Activated naive CD8-positive, alpha-beta T cell treated with anti-CD3 and anti-CD28 coated beads, Interleukin-2, amount 50 U/mL, for 16 hours (primary cell): Measurements from ENCODE around the gene TRPM7.
A peak's percentile ranks its signal among the peaks of the same experiment; 100 is the strongest.
"Not testable (repeated sequence)": the region's sequence is repeated elsewhere in the genome, so short reads cannot be mapped to it uniquely, and the experiment has no call there.

Source experiments
- DNase-seq: peaks from one replicate; pipeline ENCODE4 v3.0.0-alpha.2; 2020; ENCODE audit warnings: low read depth, low spot score

TRPM7 gene

DNA sequence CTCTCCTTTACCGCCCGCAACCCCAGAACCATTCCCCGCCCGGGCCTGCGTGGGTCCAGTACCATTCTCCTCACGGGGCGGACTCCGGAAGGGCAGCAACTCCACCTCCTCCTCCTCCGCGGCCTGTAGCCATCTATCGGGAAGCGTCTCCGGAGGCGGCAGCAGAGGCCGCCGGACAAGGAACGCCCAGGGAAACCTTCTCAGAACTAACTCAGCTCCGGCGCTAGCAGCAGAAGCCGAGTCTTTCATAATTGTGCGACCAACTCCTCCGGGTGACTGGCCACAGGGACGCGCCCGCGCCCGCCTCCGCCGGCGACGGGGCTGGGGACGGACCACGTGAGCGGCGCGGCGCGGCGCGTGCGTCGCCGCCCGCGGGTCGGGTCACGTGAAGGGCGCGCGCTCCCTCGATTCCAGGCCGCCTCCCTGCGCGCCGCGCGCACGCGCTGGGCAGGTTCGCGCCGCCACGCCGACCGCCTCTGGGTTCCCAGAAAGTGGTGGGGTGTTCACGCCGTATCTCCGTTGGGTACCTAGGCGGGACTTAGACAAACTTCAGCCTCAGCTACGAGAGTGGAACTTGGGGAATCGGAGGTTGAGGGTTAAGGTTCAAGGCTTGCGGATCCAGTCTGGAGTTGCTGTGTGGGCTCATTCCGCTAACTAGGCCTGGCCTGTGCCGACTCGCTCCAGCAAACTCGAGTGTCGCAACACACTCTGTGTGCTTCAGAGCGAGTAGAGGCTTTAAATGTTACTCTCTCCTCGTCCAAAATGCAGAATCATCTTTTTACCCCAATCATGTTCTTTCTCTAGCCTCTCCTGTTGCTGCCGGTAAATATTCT is at the start of gene TRPM7:
TSS of gene TRPM7 (minus strand) at position 329 of the 833 bp plus-strand sequence. CDS start at position 65, 264 bp downstream.
- DNase-seq: peak; percentile 76

DNA sequence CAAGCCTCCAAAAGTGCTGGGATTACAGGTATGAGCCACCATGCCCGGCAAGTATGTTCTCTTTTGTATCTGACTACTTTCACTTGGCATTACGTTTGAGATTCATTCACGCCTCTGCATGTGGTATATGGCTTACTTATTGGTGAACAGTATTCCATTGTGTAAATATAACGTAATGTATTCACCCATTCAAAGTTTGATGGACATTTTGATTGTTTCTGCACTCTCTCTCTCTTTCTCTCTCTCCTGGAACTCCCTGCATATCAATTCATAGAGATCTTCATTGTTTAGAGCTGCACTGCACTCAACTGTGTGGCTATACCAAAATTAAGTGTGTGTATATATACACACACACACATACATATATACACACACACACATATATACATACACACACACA is 48.6 kb upstream of the TRPM7 start:
- no peak for DNase-seq

DNA sequence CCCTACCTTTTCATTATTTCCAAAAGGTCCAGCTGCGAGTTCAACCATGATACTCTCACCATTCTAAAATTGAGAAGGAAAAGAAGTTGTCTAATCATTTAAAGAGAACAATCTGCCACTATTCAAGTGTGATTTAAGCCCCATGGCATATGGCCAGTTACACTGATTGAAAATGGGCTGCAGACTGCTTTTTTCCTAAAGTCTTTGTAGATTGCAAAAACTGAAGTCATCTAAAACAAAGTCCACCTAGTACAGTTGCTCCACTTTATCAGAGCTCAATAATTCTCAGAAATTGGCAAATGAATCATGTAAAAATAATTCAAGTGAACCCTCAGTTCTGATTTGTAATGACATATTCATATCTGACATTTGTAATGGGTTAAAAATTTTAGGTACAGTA is 39.7 kb upstream of the TRPM7 start:
- no peak for DNase-seq

DNA sequence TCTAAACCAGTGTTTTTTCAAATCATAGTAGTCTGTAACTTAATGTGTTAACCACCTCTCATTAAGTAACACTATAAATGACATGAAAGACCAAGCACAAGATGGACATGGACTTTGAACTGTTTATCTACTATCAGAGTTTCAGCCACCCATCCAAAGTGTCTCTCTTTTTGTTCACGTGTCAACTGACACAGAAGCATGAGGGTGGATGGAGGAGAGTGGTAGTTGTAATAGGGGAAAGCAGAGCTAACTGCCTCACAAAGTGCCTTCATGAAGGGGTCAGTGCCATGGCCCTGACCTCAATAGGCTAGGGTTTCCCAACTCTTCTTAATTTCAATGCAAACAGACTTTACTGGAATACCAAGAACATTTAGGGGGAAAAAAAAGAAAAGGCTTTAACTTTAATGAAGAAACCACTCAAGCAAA is 32.1 kb upstream of the TRPM7 start:
- DNase-seq: no peak

DNA sequence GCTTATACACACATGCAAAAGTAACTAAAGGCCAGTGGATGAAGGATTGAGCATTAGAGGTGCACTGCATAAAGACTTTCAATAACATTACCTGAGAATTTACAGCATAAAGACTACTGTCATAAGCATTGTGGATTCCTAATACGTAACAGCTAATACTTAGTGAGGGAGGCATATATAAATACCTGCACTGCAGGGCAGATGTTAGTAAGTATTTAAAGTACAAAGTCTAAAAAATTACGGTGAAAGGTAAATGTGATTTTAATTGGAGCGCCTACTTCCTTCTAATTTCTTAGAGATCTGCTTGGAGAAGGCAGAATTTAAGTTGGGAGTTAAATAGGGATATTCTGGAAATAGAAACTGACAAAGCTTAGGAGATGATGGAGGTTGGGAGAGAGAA is 25.4 kb upstream of the TRPM7 start:
- DNase-seq: no peak

DNA sequence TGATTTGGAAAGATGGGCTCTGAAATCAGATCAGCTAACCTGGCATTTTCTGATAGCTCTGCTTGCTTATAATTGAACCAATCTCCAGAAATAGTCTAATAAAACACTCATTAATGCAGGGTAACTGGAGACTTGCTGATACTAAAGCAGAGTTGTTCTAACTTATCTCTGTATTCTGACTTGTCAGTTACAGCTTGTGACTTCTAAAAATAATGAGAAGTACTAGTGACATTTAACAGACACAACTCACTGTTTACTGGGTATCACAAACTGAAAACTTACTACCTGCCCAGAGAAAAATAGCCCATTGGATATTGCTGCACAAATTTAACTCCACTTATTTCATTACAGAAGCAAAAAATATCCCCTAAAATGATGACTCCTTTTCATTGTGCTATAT is 24.0 kb upstream of the TRPM7 start:
- no peak for DNase-seq

GRCh38 chr15:50707878-50708427 is 21.4 kb upstream of the TRPM7 start:
- DNase-seq: no peak

DNA sequence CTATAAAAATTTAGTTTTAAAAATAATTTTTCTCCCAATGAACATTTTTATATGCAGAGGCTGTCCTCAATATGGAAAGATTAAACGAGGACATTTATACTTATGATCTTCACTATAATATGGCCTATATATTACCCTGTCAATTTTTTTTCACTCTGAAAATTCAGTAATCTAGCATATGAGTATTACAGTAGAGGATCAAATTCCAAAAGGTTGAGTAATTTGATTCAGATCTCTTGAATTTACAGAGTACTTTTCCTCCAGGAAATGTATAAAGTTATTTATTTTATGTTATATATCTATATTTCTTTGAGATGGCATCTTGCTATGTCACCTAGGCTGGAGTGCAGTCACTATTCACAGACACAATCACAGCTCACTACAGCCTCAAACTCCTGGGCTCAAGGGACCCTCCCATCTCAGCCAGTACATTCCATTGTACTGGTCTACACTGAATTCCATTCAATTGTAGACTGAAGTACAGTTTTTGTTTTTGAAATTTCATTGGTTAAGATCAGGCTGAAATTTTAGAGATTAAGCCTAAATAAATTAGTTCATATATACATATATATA is 16.3 kb upstream of the TRPM7 start:
- DNase-seq: no peak

- DNase-seq: no peak
Measured at GRCh38 chr15:50698101-50698500, 11.5 kb upstream of the TRPM7 start.

DNA sequence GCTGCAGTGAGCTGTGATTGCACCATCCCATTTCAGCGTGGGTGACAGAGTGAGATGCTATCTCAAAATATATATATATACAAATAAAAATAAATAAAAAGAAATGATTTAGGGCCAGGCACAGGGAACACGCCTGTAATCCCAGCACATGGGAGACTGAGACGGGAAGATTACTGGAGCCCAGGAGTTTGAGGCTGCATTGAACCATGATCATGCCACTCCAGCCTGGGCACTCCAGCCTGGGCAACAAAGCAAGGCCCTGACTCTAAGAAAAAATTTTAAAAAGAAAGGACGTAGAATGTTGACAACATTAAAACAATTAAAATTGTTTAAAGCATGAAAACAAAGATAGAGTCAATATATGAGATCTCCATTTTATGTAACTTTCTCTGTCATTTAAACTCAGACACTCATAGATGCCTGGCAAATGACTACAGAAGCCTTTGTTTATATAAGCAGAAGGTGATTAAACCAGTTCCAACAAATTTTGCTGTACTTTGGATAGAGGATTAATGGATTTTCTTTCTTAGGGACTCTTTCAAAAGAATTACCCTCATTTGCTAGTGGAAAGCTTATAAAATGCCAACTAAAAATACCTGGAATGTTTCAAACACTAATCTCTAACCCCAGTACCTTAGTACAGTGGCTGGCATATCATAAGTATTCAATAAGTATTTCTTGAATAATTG is 10.7 kb upstream of the TRPM7 start:
- DNase-seq: no peak

- DNase-seq: not testable (repeated sequence)
Measured at GRCh38 chr15:50694634-50695165, 8.1 kb upstream of the TRPM7 start.

DNA sequence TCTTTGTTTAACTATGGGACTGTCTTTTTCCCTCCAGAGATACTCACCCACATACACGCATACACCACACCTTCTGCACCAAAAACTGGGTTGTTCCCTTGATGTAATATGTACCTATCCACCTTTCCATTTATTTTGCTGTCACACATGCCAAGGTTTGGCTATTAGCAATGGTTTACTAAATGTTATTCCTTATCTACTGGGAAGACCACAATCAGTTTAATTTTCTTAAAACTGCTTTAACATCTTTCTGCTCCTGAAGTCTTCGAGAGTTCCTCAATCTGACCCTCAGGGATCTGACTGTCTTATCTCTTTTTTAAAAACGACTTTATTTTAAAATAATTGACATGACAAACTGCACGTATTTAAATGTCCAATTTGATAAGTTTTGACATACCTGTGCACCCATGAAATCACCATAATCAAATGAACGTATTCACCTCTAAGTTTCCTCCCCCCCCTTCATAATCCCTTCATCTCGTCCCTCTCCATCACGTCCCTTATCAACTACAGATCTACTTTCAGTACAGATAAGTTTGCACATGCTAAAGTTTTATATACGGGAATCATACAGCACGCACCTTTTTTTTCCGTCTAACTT is 805 bp upstream of the TRPM7 start:
- no peak for DNase-seq

- peak; percentile 57 for DNase-seq
Measured at GRCh38 chr15:50685976-50686468, 575 bp downstream of the TRPM7 start.

DNA sequence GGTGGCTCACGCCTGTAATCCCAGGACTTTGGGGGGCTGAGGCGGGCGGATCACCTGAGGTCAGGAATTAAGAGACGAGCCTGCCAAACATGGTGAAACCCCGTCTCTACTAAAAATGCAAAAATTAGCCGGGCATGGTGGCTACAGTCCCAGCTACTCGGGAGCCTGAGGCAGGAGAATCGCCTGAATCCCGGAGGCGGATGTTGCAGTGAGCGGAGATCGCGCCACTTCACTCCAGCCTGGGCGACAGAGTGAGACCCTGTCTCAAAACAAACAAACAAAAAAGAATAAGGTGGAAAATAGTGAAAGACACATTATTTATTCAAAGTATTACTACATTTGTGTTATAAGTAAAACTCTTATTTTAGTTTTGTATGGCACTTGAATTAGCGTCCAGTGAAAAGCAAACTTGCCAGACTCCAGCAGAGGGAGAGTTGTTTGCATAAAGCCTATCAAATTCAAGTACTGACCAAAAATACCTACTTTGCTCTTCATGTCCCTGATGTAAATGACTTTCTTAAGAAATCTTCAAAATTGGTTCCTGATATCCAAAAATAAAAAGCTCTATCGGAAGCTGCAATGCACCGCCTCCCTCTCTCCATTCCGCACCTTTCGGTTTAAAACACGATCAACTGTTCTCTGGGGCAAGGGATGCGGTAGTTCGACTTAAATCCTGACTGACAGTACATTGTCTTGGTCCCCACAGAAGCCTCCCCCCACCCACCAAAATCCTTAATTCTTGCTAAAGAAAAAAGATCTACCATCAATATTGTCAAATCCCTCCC is 1.2 kb downstream of the TRPM7 start:
- DNase-seq: no peak

DNA sequence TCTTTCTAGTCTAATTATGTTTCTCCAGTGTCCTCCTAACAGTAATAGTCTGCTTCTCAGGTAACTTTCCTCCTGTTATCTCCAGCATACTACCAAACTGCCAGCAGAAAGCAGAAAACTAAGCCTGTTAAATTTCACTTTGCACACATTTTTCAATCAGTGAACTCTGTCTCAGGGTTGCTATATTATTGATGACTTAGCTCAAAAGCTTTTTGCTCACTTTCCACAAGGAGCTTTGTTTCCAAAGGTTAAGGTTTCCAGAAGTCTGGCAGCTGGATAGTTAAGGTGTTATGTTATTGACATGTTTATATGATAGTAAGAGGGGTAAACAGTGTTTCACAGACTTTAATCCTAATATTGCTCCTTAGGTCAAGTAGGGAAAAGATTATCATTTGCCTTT is 5.1 kb downstream of the TRPM7 start:
- DNase-seq: no peak

GRCh38 chr15:50676799-50677483 is 9.7 kb downstream of the TRPM7 start:
- DNase-seq: no peak

GRCh38 chr15:50675535-50676144 is 11.0 kb downstream of the TRPM7 start:
- no peak for DNase-seq

DNA sequence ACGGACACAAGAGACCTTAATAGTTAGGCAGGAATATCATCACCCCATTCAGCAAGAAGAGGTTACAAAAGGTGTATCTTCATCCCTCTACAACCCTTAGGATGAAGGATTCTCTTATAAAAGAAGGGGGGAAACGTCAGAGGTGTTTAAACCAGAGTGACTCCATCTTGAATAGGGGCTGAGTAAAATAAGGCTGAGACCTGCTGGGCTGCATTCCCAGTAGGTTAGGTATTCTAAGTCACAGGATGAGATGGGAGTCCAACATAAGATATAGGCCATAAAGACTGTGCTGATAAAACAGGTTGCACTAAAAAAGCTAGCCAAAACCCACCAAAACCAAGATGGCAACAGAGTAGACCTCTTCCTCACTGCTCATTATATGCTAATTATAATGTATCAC is 16.5 kb downstream of the TRPM7 start:
- no peak for DNase-seq

- no peak for DNase-seq
Measured at GRCh38 chr15:50669611-50670010, 17.0 kb downstream of the TRPM7 start.

DNA sequence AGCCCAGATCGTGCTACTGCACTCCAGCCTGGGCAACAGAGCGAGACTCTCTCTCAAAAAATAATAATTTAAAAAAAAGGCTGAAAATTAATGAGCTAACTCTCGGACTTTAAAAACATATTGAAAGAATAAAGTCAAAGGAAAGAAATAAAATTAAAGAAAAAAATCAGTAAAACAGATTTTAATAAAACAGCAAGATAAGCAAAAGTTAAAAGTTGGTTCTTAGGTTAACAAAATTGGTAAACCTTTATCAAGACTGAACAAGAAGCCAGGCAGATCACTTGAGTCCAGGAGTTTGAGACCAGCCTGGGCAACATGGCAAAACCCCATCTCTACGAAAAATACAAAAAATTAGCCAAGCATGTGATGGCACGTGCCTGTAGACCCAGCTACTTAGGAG is 20.7 kb downstream of the TRPM7 start:
- no peak for DNase-seq
